HK-2 (cell line): ENCODE data around the gene GRB10.
"Not testable (repeated sequence)": the region's sequence is repeated elsewhere in the genome, so short reads cannot be mapped to it uniquely, and the experiment has no call there.

ENCODE experiments used
- DNase-seq: peaks from one replicate; pipeline ENCODE4 v3.0.0-alpha.2; 2018; ENCODE audit not compliant: unreplicated experiment

GRB10 gene

DNA sequence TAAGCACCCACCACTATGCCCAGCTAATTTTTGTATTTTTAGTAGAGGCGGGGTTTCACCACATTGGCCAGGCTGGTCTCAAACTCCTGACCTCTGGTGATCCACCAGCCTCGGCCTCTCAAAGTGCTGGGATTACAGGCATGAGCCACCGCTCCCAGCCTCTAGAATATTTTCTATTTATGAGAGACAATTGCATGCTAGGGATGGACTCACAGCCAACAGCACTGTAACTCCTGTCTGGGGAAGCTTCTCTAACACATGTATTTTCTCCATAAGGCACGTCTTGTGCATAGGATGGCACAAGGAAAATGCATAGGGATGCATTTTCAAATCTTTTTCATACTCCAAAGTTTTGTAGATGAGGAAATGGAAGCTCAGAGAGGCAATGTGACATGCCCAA is 237.1 kb downstream of the GRB10 start:
- DNase-seq: not testable (repeated sequence)

DNA sequence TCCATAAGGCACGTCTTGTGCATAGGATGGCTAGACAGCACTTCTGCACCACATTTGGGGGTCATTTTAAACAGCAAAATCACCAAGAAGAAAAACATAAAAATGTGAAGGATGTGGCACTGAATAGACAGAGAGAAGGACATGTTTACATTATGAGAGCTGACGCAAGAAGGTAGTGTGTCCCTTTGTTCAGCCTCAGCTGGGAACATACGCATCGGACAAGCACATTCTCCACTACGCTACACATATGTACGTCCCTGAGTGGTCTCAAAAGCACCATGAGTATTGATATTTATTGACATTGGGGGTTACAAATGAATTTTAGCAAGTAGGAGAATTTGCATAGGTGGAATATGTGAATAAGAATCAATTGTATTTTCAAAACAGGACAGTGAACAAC is 237.7 kb downstream of the GRB10 start:
- DNase-seq: no peak

DNA sequence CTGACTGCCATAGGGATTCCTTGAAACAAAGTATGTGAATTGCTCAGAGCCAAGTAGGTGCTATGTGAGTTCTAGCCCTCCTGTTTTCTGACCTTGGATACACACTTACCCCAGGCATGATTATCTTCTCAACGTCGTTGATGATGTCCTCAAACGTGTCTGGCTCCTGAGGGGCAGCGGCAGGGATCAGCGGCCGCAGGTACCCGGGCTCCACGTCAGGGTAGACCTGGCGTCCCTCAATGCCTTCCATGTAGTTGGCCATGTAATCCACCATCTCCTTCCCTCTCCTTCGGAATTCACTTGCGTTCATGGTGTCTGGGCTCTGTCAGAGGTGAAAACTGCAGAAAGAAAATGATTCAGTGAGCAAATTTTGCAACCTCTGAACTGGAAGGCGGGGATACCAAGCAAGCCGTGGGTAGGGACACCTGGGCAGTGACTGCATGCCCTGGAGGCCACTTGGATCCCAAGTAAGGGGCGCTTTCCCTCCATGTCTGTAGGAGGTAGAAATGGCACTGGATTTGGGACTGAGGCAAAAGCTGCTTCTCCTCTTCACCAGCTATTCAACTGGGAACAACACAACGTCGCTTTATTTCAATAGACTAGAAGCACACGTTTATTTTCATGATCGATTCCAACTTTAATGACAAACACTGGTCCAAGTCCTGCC is 238.8 kb downstream of the GRB10 start:
- no peak for DNase-seq

DNA sequence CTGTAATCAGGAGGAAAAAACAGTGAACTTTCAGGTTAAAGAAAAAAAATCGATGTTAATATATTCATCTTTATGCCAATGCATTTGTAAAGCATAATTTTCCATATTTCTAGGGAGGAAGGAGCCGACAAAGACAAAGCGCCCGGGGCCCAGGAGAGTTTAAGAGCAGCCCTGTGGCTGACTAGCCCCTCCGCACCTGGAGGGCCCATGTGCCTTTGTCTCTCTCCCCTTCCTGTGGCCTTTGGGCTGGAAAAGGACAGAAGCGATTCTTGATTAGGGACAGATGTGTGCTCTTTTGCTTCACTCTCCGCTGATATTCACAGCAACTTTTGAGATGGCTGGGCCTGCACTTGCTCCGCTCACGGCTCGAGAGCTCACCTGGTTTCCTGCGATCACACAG is 240.6 kb downstream of the GRB10 start:
- no peak for DNase-seq

DNA sequence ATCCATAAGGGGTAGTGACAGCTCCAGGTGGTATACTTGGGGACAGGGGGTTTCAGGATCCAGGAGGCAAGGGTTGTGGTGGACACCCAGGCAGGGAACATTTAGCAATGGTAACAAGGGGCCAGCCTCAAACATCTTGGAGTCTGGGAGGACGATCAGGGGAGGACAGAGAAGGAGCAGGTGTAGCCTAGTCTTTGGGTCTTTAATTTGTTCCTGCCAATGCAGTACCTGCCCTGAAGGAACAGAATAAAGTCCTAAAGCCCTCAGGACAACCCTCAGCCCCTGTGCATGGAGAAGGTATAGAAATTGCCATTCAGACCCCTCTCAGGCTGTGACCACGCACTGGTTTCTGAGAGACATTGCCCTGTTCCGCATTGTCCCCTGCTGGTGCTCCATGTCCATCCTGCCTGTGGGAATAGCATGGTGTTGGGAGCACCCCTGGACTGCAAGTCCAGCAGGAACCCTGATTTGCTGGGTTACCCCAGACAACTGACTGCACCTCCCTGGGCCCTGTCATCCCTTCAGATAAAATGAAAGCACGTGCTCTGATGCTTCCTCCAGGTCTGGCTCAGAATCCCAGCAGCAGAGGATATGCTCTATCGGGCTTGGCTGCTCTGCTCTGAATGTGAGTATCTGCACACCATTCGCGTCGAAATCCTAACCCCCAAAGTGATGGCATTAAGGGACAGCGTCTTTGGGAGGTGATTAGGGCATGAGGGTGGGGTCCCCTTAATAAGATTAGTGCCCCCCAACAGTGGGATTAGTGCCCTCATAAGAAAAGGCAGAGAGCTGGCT is 241.7 kb downstream of the GRB10 start:
- DNase-seq: no peak
